DND-41 (cell line): ENCODE results near the gene RBMS1.

Experiments used
- EZH2 ChIP-seq: IDR thresholded peaks from 3 replicates; pipeline ENCODE4 v1.6.1; 2012; ENCODE audit warnings: borderline replicate concordance, low read depth, mild to moderate bottlenecking, moderate library complexity, low read length, inconsistent platforms; ENCODE audit not compliant: severe bottlenecking
- TF ChIP-seq, protein P1 (sequence below): IDR thresholded peaks from 2 replicates; pipeline ENCODE4 v1.5.1; 2012; ENCODE audit warnings: borderline replicate concordance, low read length, moderate library complexity, mild to moderate bottlenecking; ENCODE audit not compliant: poor library complexity, severe bottlenecking; ENCODE audit errors: extremely low read depth

DNA sequence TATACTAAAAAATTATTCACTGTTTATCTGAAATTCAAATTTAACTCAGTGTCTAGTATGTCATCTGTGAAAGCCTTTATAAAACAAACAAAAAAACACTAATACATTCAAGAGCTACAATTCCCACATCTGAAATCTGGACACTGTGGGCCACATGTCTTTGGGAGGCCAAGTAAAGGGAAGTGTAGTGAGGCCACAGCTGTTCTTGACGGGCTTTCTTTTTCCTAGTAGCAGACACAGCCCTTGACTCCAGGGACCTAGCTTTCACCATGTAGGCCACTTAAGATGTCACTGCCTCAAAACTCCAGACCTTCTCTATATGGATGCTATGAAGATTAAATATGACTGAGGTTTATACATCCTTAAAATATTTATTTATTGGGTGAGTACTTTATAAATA lies 91.1 kb downstream of the RBMS1 start:
- no peak for TF ChIP-seq EZH2
- TF ChIP-seq, protein P1, sequence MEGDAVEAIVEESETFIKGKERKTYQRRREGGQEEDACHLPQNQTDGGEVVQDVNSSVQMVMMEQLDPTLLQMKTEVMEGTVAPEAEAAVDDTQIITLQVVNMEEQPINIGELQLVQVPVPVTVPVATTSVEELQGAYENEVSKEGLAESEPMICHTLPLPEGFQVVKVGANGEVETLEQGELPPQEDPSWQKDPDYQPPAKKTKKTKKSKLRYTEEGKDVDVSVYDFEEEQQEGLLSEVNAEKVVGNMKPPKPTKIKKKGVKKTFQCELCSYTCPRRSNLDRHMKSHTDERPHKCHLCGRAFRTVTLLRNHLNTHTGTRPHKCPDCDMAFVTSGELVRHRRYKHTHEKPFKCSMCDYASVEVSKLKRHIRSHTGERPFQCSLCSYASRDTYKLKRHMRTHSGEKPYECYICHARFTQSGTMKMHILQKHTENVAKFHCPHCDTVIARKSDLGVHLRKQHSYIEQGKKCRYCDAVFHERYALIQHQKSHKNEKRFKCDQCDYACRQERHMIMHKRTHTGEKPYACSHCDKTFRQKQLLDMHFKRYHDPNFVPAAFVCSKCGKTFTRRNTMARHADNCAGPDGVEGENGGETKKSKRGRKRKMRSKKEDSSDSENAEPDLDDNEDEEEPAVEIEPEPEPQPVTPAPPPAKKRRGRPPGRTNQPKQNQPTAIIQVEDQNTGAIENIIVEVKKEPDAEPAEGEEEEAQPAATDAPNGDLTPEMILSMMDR = no peak
